ENCODE data around the gene ASCC1. TPM values are rescaled to one million over a fixed set of nuclear protein-coding genes. Genes with fewer than 3 reads are reported as not detected.

ASCC1 gene, protein sequence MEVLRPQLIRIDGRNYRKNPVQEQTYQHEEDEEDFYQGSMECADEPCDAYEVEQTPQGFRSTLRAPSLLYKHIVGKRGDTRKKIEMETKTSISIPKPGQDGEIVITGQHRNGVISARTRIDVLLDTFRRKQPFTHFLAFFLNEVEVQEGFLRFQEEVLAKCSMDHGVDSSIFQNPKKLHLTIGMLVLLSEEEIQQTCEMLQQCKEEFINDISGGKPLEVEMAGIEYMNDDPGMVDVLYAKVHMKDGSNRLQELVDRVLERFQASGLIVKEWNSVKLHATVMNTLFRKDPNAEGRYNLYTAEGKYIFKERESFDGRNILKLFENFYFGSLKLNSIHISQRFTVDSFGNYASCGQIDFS
- total RNA-seq = 27.7 and 28.2 TPM in 2 replicates

DNA sequence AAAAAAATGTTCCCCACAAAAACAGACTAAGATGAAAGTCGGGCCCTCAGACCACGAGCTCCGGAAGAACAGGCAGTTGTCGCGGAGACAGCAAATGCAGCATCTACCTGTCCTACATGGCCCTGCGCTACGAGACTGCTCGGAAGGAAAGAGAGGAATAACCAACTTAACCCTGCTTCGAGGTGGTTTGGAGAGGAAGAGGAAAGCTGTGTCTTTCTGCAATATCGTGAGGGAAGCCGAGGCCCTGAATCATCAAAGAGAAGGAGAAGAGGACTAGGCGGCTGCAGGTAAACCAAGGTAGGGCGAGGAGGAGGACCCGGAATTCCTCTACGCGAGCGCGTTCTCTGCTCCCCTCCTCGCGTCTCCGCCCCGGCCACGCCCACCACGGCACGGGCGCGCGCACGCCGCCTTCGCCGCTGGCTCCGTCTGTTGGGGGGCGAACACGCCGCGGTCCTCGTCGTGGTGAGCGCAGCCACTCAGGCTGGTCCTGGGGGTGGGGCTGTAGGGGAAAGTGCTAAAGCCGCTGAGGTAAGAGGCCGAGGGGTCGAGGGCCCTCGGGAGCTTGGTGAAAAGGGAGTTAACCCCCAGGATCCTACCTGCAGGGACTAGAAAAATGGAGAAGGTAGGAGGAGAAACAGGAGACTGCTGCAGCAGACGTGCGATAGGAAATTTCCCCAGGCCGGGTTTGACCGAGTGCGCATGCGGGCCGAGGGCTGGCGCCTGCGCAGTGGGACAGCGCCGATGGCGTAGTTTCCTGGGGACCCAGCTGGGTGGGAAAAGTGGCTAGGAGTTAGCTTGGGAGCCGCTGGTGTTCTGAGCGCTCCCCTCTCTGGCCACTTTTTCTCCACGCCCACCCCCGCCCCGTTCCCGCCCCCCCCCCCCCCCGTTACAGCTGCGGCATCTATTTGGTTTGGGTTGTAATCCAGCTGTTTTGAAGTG, at the start of gene ASCC1, which contains the start of gene ANAPC16:
TSS of gene ASCC1 (minus strand) at position 666 of the 939 bp plus-strand sequence. CDS start 2,978 bp downstream, outside the sequence.
TSS of gene ANAPC16 (plus strand) at position 402 of the 939 bp plus-strand sequence. CDS start 7,903 bp downstream, outside the sequence.

DNA sequence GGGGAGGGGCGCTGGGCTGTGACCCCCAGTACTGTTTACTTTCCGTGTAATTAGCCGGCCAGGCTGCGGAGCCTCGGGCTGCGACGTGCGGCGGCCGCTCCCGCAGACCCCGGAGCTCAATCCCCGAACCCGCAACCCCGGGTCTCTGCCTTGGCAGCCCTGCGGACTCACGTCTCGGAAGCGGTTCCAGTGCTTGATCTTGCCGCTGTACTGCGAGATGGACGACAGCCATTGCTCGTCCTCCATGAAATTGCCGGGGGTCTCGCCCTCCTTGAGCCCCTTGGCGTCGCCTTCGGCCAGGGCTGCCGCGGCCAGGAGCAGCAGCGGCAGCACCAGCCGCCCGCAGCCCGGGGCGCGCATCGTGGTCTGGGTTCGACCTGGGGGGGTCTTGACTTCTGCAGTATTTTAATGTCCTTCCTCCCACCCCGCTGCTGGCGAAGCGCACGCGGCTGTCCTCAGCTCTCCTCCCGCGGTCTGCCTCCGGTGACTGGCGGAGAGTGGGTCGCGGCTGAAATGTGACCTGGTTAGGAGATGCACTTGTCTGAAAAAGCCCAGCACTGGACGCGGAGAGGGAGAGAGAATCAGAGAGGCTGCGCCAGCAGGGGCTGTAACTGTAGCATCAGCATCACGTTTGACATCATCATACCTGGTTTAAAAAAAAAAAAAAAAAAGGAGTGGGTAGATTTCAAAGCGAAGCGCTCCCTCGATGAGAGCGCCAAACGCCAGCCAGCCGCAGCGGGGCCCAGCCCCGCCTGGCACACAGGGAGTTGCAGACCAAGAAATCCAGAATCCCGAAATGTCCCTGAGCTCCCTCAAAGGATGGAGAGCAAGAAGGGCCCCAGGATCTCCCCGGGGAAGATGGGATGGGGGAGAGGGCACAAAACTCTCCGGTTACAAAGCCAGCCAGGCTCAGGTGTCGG, 127.8 kb downstream of the ASCC1 start, which contains the start of gene SPOCK2:
TSS of gene SPOCK2 (minus strand) at position 583 of the 920 bp plus-strand sequence. CDS start at position 360, 223 bp downstream.

Other genes starting within 250 kb of the ASCC1 start
- 0.53 and 1.2 TPM in 2 replicates for gene SPOCK2, start 127.7 kb downstream of the ASCC1 start, total RNA-seq
- 35.3 and 43.8 TPM in 2 replicates for gene ANAPC16, start 264 bp downstream of the ASCC1 start, total RNA-seq
- 40.3 and 42.5 TPM in 2 replicates for gene DDIT4, start 57.6 kb upstream of the ASCC1 start, total RNA-seq
- gene DNAJB12, start 138.6 kb upstream of the ASCC1 start, total RNA-seq = 29.5 and 31.5 TPM in 2 replicates